Middle frontal gyrus (tissue), 1 donor: ENCODE results near the gene COL8A2.

Source experiments
- DNase-seq: peaks from one replicate; pipeline ENCODE4 v3.0.0-alpha.2; 2015; ENCODE audit warnings: low spot score; ENCODE audit errors: extremely low spot score

Gene COL8A2

DNA sequence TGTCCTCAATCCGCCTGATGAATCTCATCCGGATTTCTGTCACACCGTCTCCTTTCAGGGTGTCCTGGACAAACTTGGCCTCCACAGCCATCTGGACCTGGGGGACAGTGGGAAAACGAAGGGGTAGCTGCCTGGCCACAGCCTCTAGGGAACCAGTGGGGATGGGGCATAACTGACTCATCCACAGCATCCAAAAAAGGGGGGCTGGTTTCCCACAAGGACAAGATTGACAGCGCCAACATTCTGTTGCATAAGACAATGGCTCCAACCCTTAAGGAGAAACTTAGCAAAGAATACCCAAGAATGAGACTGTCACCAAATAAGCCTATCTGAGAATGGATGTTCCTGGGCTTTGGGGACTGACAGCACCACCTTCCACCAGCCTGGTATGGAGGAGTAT lies 12.2 kb upstream of the COL8A2 start:
- no peak for DNase-seq

DNA sequence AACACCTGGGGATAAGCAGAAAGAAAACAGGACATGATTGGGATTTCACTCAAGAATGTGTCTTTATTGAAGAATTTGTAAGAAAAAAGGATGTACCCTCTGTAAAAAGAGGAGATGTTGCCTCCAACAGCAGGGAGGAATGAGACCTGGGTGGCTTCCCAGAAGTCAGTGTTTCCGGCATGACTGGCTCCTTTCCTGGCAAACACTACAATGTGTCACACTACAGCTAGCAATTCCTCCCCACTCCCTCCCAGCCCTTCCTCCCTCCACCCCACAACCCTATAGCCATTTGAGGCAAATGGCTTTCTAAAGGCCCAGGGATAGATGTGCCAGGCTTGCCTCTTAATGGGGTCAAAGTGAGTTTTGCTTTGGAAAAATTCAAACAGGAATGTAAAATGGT lies 11.5 kb upstream of the COL8A2 start:
- DNase-seq, result no peak

GRCh38 chr1:36135796-36136195 lies 10.8 kb upstream of the COL8A2 start:
- DNase-seq, result no peak

- DNase-seq, result no peak
These were observed 10.3 kb upstream of the COL8A2 start for GRCh38 chr1:36135330-36135667.

DNA sequence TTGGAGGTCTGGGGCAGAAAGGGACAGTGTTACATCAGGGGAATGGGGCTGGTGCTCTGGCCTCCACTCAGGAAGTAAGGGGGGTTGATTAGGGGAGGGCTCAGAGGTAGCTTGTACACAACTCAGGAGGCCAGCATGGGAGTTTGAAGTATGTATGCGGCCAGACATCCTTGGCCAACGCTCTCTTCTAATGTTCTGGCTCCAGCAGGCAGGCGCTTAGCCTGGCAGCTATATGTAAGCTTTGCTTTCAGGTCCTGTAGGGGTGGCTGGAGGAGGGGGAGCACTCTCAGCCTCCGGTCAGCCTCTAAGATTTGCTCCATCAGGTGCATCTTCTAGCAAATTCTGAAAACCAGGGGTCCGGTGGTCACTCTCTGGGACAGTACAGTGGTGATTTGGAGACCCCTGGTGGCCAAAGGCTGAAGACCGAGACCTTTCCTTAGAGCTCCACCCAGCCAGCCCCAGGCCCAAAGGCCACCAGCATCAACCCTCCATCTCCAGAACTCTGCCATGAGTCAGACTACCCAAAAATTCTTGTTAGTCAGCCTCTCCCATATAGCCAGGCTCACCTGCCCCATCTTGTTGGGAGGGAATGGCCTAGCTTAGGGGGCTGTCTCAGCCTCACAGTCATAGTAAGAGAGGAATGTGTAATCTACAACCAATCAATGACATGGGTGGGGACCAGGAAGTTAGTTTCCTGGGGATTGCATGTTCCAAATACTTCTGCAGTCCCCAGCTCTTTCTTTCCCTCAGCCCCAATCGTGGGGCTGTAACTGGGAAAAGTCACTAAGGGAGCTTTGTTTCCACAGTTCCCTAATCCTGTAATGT lies 9.7 kb upstream of the COL8A2 start:
- DNase-seq, result no peak

GRCh38 chr1:36134031-36134430 lies 9.0 kb upstream of the COL8A2 start:
- DNase-seq, result no peak

- DNase-seq, result no peak
These were observed 8.5 kb upstream of the COL8A2 start for GRCh38 chr1:36133484-36133883.

DNA sequence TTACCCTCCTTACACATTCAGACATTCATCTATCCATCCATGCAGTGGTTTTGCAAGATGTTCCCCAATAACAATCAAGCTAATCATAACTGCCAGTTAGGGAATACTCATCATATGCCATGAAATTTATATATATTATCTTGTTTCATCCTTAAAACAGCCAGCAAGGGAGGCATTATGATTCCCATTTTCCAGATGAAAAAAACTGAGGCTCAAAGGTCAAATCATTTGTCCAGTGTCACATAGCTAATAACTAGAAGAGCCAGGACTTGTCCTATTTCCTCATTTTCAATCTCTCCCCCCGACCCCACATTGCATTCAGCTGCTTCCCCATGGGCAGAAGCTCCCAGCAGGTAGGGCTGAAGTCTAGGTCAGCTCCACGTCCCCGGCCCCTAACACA lies 7.0 kb upstream of the COL8A2 start:
- no peak for DNase-seq

- DNase-seq, result no peak
These were observed 3.8 kb upstream of the COL8A2 start for GRCh38 chr1:36128905-36129206.

DNA sequence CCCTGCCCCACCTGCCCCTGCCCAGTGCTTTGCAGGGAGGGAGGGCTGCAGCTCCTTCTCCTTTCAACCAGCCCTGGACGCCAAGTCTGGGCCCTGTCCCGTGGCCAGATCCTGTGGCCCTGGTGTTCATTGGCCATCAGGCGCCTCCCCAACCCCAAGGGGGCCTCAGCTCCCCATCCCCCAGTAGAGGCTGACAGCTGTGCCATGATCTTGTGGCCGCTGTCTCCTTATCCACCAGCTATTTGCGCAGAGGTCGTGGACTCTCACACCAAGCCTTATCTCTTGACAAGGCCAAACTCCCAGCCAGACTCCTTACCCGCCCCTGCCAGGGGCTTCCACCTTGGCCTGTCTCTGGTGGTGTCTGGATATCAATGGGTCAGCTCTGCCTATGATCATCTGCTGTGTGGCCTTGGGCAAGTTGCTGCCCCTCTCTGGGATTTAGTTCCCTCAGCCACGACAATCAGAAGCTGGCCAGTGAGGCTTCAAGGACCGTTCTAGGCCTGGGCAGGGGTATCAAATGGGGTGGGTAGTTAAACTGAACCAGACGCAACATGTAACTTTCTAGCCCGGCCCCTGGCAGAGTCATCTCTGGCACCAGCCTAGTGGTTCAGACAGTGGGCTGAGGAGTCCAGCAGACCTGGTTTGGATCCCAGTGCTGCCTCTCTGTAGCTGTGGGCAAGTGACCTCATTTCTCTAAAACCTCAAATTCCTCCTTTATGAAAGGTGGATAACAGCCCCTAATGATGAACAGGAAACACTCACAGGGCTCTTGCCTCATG lies 3.3 kb upstream of the COL8A2 start:
- no peak for DNase-seq

DNA sequence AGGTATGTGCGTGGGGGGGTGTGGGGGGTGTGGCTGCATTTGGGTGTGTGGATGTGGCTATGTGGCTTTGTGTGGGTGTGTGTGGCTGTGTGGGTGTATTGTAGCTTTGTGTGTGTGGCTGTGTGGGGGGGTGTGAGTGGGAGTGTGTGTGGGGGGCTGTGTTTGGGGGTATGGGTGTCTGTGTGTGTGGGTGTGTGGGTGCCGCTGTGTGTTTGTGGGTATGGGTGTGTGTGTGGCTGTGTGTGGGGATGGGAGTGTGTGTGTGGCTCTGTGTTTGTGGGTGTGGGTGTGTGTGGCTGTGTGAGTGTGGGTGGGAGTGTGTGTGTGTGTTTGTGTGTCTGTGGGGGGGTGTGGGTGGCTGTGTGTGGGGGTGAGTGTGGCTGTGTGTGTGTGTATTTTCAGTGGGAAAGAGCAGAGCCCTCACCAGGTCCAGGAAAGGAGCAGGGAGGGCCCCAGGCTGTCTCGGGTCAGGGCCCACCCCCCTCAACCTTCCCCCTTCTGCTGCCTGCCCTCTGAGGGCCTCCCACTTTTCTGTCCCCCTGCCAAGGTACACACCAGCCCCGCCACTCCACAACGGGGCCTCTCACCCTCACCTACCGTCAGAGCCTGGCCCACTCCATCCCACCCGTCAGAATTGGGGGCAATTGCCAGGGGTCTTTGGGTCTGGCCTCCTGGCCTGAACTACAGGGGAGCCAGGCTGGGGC lies 1.9 kb upstream of the COL8A2 start:
- DNase-seq, result no peak

GRCh38 chr1:36126005-36126716 lies 1.1 kb upstream of the COL8A2 start:
- DNase-seq, result no peak

DNA sequence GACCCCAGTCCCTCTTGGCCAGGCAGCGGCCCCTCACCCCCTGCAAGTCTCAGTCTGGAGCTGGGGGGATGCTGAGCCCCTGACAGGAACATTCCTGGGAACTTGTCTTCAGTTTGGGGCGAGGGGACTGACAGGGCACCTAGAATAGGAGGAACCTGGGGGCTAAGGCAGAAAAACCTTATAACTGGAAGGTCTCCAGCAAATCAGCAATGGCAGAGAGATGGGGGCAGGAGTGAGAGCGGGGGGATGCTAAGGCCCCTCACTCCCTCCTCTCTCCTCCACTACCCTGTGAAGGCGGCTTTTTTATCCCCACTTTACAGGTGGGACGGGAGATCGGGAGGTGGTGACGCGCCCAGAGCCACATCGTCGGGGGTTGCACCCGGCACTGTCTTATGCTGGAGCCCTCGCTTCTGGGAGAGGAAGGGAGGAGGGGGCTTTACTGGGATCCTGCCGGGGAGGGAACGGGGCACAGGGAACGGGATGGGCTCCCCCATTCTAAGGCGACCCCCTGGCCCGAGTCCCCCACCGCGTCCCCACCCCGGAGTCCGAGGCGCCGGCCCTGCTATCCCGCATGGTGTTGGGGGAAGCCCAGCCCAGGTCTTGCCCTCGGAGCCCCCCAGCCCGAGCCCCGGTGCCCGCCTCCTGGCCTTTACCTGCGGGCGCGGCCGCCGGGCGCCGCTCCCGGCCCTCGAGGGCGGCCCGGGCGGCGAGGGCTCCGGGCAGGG lies 456 bp downstream of the COL8A2 start:
- DNase-seq, result no peak

DNA sequence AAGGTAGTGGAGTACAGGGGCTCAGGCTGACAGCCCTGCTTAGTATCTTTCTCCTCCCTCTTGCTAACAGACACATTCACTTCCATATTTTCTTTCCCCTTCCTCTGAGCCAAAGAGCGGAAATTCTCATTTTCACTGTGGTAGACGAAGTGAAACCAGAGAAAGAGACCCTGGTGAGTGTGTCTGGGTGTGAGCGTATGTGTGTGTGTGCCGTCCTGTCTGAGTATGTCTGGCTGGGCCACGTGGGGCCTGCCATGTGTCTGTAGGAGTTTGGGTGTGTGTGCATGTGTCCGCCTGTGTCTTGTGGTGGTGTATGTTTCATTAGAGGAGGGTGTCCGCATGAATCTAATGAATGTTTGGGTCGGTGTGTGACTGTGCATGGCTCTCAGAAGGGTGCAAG lies 1.7 kb downstream of the COL8A2 start:
- DNase-seq, result no peak

GRCh38 chr1:36122062-36123030 lies 2.7 kb downstream of the COL8A2 start:
- no peak for DNase-seq

DNA sequence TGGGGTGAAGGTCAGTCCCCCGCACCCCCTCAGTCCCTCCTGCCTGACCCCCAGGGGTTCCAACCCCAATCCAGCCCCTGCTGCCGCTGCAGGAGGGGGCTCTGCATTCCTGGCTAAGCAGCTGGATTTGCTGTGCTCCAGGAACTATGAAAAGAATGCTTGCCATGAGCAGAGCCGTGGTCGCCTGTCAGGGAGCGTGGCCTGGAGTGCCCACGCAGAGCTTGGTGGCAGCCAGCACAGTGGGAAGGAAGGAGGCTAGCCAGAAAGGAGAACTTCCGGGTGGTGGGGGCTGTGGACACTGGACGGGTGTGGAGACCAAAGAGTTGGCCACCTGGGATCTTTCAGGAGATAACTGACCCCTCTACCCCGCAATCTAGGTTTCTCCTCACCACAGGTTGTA lies 5.6 kb downstream of the COL8A2 start:
- no peak for DNase-seq

DNA sequence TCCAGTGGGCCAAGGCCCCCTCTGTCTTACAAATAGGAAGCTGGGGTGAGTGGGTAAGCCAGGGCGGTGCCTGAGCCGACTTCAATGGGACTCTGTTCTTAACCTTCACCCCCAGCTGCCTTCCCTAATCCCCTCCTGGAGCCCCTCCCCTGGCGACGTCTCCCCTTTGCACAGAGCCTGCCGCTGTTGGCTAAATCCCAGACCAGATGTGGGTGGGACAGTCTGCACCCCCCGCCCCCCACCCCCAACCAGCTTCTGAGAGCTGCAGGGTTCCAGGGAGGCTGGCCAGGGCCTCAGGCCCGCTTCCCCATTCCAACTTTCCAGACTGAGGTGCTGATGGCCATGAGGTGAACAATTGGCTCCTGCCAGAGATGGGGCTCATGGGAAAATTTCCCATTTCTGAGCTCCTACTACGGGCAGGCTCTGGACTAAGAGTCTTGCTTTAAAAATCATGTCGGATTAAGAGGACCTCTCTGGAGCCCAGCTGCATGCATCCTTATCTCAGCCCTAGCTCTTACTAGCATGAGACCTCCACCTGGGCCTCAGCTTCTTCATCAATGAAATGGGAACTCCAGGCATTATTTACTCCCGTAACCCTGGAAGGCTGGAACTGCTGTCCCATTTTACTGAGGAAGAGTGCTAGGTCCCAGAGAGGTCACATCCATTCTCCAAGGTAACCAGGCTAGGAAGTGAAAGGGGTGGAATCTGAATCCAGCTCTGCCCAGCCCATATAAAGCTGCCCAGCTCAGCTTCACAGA lies 6.4 kb downstream of the COL8A2 start:
- DNase-seq, result no peak

GRCh38 chr1:36116901-36117300 lies 8.1 kb downstream of the COL8A2 start:
- DNase-seq, result no peak

GRCh38 chr1:36115931-36116330 lies 9.1 kb downstream of the COL8A2 start:
- DNase-seq, result no peak
